MCF 10A (cell line): ENCODE results near the gene DHRS2. TPM values are rescaled to one million over a fixed set of nuclear protein-coding genes. Genes with fewer than 3 reads are reported as not detected.
A peak's percentile ranks its signal among the peaks of the same experiment; 100 is the strongest.
"Not testable (repeated sequence)": the region's sequence is repeated elsewhere in the genome, so short reads cannot be mapped to it uniquely, and the experiment has no call there.

Experiments
- BruUV-seq: library from RNA; stranded (reverse); fragments of 400-500 nt; replicated peaks from 2 replicates; lab custom pipeline; 2021; lab: Mats Ljungman, UMichigan
- CTCF ChIA-PET: fragments of 300-600 bp; sonication (Branson Sonifier 250); formaldehyde crosslinking; extraction: SDS; loops from one replicate; lab custom pipeline; 2021; ENCODE audit warnings: antibody characterized with exemption, inconsistent platforms; lab: Yijun Ruan, JAX
- POLR2A ChIA-PET: fragments of 300-600, 350-650 bp; sonication (Branson Sonifier 250); formaldehyde crosslinking; extraction: SDS; loops from one replicate; lab custom pipeline; 2020; ENCODE audit warnings: antibody characterized with exemption, inconsistent platforms; lab: Yijun Ruan, JAX
- DNase-seq: peaks from one replicate; pipeline ENCODE4 v3.0.0-alpha.2; 2018; ENCODE audit not compliant: unreplicated experiment
- H3K27ac Mint-ChIP-seq: one replicate; pipeline ENCODE4 v1.8.0; 2022; ENCODE audit warnings: mild to moderate bottlenecking, low read depth, mixed read lengths; ENCODE audit not compliant: unreplicated experiment
- H3K27me3 Mint-ChIP-seq: one replicate; pipeline ENCODE4 v1.8.0; 2022; ENCODE audit warnings: mixed read lengths; ENCODE audit not compliant: insufficient read depth, unreplicated experiment
- H3K36me3 Mint-ChIP-seq: one replicate; pipeline ENCODE4 v1.8.0; 2022; ENCODE audit warnings: mild to moderate bottlenecking, moderate library complexity, mixed read lengths; ENCODE audit not compliant: insufficient read depth, unreplicated experiment
- H3K4me1 Mint-ChIP-seq: one replicate; pipeline ENCODE4 v1.8.0; 2022; ENCODE audit warnings: mixed read lengths; ENCODE audit not compliant: insufficient read depth, unreplicated experiment
- H3K4me3 Mint-ChIP-seq: one replicate; pipeline ENCODE4 v1.8.0; 2022; ENCODE audit warnings: mild to moderate bottlenecking, moderate library complexity, mixed read lengths; ENCODE audit not compliant: unreplicated experiment
- H3K9me3 Mint-ChIP-seq: one replicate; pipeline ENCODE4 v1.8.0; 2022; ENCODE audit warnings: mixed read lengths; ENCODE audit not compliant: unreplicated experiment
- intact Hi-C: fragments of 100-400 bp; cut with micrococcal nuclease; formaldehyde crosslinking; loops from 2 replicates; pipeline ENCODE4 v1.14.1; 2022
- total RNA-seq: library from RNA; stranded (reverse); gene quantifications from 2 replicates; pipeline ENCODE4 v1.2.3, GENCODE V29; 2022
- TF ChIP-seq, protein P1 (sequence below): fragments of 200-600 bp; IDR thresholded peaks from one replicate; pipeline ENCODE4 v1.8.0; 2022; ENCODE audit warnings: antibody characterized with exemption, mild to moderate bottlenecking; ENCODE audit not compliant: unreplicated experiment

The DHRS2 gene
- total RNA-seq, 1 experiment from 2014 or later: 1.1 TPM

DNA sequence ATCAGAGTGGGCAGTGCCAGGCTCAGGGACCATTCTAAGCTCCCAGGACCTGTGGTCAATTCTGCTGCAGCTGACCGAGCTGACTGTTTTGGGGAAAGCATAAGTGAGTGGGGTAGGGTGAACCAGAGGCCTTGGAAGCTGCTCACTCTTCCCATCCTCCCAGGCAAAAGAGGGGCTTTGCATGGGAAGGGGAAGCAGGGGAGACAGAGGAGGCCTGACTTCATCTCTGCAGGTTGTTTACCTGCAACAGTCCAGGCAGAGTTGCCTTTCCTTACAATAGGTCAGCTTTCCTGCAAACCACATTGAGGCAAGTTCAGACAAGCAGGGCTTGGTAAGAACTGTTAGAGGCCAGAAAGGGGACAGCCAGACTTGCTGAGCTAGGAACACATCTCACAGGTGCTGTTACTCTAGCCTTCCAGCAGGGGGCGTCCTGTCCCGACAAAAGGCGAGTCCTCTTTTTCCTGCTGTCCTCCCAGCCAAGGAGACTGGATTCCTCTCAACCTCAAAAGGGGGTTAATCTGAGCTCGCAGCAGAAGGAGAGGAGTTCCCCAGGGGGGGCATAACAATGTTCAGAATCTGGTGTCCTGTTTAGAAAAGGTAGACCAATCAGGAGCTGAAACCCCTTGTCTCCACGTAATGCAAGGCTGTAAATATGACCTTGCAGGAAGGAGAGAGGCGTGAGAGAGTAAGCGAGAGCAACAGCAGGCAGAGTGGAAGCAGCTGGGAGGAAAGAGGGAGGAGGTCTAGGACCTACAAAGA is 4.3 kb upstream of the DHRS2 start:
- Mint-ChIP-seq H3K4me3 (no peak overlapping the region), H3K9me3 (no peaks in the 10 kb centered on the region), H3K4me1 (peaks cover 9% of the 10 kb centered on the region), H3K36me3 (peaks cover 6% of the 10 kb centered on the region), H3K27ac (no peak overlapping the region), H3K27me3 (no peaks in the 10 kb centered on the region)
- BruUV-seq: no TSS peak
- ChIA-PET CTCF (interaction anchor here (0.5 to 9.1 kb wide), 94 partner anchors 8 to 861 kb away, joined by 3 to 212 read pairs (median 5); partner anchors contain the start of genes AP1G2 and DHRS4), POLR2A (interaction anchor here (0.6 to 2.8 kb wide), 8 partner anchors 42 to 478 kb away, joined by 3 to 11 read pairs (median 4); partner anchors contain the start of gene DHRS4)
- intact Hi-C loops: loop anchor here (1.0 kb wide), 2 partner anchors 278 to 297 kb away; no protein-coding TSS in a partner anchor
- peak; percentile 91 for DNase-seq
- TF ChIP-seq, protein P1, sequence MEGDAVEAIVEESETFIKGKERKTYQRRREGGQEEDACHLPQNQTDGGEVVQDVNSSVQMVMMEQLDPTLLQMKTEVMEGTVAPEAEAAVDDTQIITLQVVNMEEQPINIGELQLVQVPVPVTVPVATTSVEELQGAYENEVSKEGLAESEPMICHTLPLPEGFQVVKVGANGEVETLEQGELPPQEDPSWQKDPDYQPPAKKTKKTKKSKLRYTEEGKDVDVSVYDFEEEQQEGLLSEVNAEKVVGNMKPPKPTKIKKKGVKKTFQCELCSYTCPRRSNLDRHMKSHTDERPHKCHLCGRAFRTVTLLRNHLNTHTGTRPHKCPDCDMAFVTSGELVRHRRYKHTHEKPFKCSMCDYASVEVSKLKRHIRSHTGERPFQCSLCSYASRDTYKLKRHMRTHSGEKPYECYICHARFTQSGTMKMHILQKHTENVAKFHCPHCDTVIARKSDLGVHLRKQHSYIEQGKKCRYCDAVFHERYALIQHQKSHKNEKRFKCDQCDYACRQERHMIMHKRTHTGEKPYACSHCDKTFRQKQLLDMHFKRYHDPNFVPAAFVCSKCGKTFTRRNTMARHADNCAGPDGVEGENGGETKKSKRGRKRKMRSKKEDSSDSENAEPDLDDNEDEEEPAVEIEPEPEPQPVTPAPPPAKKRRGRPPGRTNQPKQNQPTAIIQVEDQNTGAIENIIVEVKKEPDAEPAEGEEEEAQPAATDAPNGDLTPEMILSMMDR: peak; percentile 89

GRCh38 chr14:23632461-23633159 is 3.6 kb upstream of the DHRS2 start:
- no peaks in the 10 kb centered on the region for H3K27me3 Mint-ChIP-seq

GRCh38 chr14:23633160-23633701 is 2.9 kb upstream of the DHRS2 start:
- Mint-ChIP-seq H3K36me3 (peaks cover 6% of the 10 kb centered on the region), H3K4me1 (peaks cover 9% of the 10 kb centered on the region), H3K27ac (no peak overlapping the region), H3K4me3 (no peak overlapping the region), H3K27me3 (no peaks in the 10 kb centered on the region), H3K9me3 (no peaks in the 10 kb centered on the region)
- POLR2A ChIA-PET: interaction anchor here (1.4 to 2.8 kb wide), 2 partner anchors 44 to 275 kb away, joined by 3 to 11 read pairs; no protein-coding TSS in a partner anchor
- DNase-seq: no peak
- CTCF ChIA-PET: interaction anchor here (0.6 to 9.1 kb wide), 42 partner anchors 8 to 1112 kb away, joined by 3 to 212 read pairs (median 8); partner anchors contain the start of gene AP1G2
- TF ChIP-seq, protein P1: no peak
- intact Hi-C loops: no loop called here
- BruUV-seq: no TSS peak

More at GRCh38 chr14:23632461-23633159, 3.6 kb upstream of the DHRS2 start:
- ChIA-PET CTCF (interaction anchor here (0.5 to 9.1 kb wide), 80 partner anchors 9 to 861 kb away, joined by 3 to 212 read pairs (median 5); partner anchors contain the start of genes AP1G2 and DHRS4), POLR2A (interaction anchor here (0.6 to 2.8 kb wide), 7 partner anchors 43 to 478 kb away, joined by 3 to 11 read pairs (median 4); partner anchors contain the start of gene DHRS4)
- H3K4me1 Mint-ChIP-seq: peaks cover 9% of the 10 kb centered on the region
- no peak for DNase-seq
- intact Hi-C loops: loop anchor here (1.0 kb wide), 2 partner anchors 278 to 297 kb away; no protein-coding TSS in a partner anchor
- no peak overlapping the region for H3K27ac Mint-ChIP-seq
- no TSS peak for BruUV-seq
- H3K9me3 Mint-ChIP-seq: no peaks in the 10 kb centered on the region
- no peak overlapping the region for H3K4me3 Mint-ChIP-seq
- TF ChIP-seq, protein P1: no peak
- H3K36me3 Mint-ChIP-seq: peaks cover 6% of the 10 kb centered on the region

GRCh38 chr14:23634698-23635412 is 1.3 kb upstream of the DHRS2 start:
- H3K27me3 Mint-ChIP-seq, DNase-seq, H3K36me3 Mint-ChIP-seq, H3K4me3 Mint-ChIP-seq, H3K27ac Mint-ChIP-seq, intact Hi-C loops, BruUV-seq, H3K4me1 Mint-ChIP-seq, POLR2A ChIA-PET, H3K9me3 Mint-ChIP-seq: not testable (repeated sequence)
- CTCF ChIA-PET: interaction anchor here (0.6 to 9.1 kb wide), 6 partner anchors 10 to 298 kb away, joined by 3 to 212 read pairs (median 28); no protein-coding TSS in a partner anchor

DNA sequence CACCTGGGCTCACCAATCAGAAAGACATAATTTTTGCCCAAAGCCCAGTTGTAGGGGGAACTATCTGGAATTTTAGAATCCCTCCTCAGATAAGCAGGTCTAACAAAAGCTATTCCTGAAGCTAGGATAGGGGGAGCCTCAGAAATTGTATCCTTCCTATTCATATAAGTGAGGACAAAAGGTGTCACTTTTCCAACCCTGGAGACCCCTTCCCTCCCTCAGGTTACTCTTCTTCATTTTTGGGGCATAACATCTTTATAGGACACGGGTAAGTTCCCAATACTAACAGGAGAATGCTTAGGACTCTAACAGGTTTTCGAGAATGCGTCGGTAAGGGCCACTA is 1.1 kb downstream of the DHRS2 start:
- H3K4me1 Mint-ChIP-seq, H3K27ac Mint-ChIP-seq, H3K27me3 Mint-ChIP-seq, intact Hi-C loops, BruUV-seq, H3K36me3 Mint-ChIP-seq, DNase-seq, H3K4me3 Mint-ChIP-seq, H3K9me3 Mint-ChIP-seq, POLR2A ChIA-PET: not testable (repeated sequence)
- CTCF ChIA-PET: interaction anchor here (0.6 to 3.0 kb wide), 3 partner anchors 38 to 274 kb away, joined by 3 to 27 read pairs (median 5); no protein-coding TSS in a partner anchor
